HepG2 (cell line): ENCODE measurements around the gene TIMM9. TPM values are rescaled to one million over a fixed set of nuclear protein-coding genes. Genes with fewer than 3 reads are reported as not detected.

Experiments
- AHR ChIP-seq: IDR thresholded peaks from 2 replicates; pipeline ENCODE4 v1.6.1; 2018; ENCODE audit warnings: missing genetic modification reagents, missing compliant biosample characterization
- BCL3 ChIP-seq: sonication (generic); formaldehyde crosslinking; IDR thresholded peaks from 2 replicates; pipeline ENCODE4 v1.5.1; 2020; ENCODE audit warnings: mild to moderate bottlenecking, missing genetic modification reagents, moderate library complexity
- FOSL1 ChIP-seq: sonication (generic); formaldehyde crosslinking; IDR thresholded peaks from 2 replicates; pipeline ENCODE4 v1.9.0; 2021; ENCODE audit warnings: missing genetic modification reagents, borderline replicate concordance
- GATAD2A ChIP-seq: IDR thresholded peaks from 2 replicates; pipeline ENCODE4 v1.6.1; 2016
- ISL2 ChIP-seq: sonication (generic); formaldehyde crosslinking; IDR thresholded peaks from 2 replicates; pipeline ENCODE4 v1.5.0; 2020; ENCODE audit warnings: missing genetic modification reagents
- NCOA1 ChIP-seq: sonication (generic); formaldehyde crosslinking; IDR thresholded peaks from 2 replicates; pipeline ENCODE4 v1.9.0; 2021; ENCODE audit warnings: missing genetic modification reagents
- PRMT3 ChIP-seq: sonication (generic); formaldehyde crosslinking; IDR thresholded peaks from 2 replicates; pipeline ENCODE4 v1.8.1; 2022; ENCODE audit warnings: low read depth, mild to moderate bottlenecking, moderate library complexity, missing genetic modification reagents, borderline replicate concordance
- XBP1 ChIP-seq: sonication (generic); formaldehyde crosslinking; IDR thresholded peaks from 2 replicates; pipeline ENCODE4 v1.5.0; 2020; ENCODE audit warnings: missing genetic modification reagents
- YEATS4 ChIP-seq: sonication (generic); formaldehyde crosslinking; IDR thresholded peaks from 2 replicates; pipeline ENCODE4 v1.4.0; 2020; ENCODE audit warnings: missing genetic modification reagents, borderline replicate concordance
- ZNF318 ChIP-seq: sonication (generic); formaldehyde crosslinking; IDR thresholded peaks from 2 replicates; pipeline ENCODE4 v1.4.0; 2020; ENCODE audit warnings: mild to moderate bottlenecking, missing genetic modification reagents
- ZNF343 ChIP-seq: sonication (generic); formaldehyde crosslinking; IDR thresholded peaks from 2 replicates; pipeline ENCODE4 v1.4.0; 2020; ENCODE audit warnings: mild to moderate bottlenecking, missing genetic modification reagents
- ZNF589 ChIP-seq: sonication (generic); formaldehyde crosslinking; conservative IDR thresholded peaks from 2 replicates; pipeline ENCODE4 v1.8.0; 2022; ENCODE audit warnings: mild to moderate bottlenecking, moderate library complexity, missing genetic modification reagents
- ZNF709 ChIP-seq: sonication (generic); formaldehyde crosslinking; IDR thresholded peaks from 2 replicates; pipeline ENCODE4 v1.5.0; 2020; ENCODE audit warnings: mild to moderate bottlenecking, missing genetic modification reagents
- polyA plus RNA-seq, 8 experiments: library from polyadenylated mRNA; depleted of rRNA in 3 of 8; stranded (reverse) in 7 of 8; unstranded in 1 of 8; fragments of >200 nt; fragmentation: Illumina TruSeq in 4 of 8; extraction: Trizol in 4 of 8; gene quantifications; 2 replicates each; pipeline versions ENCODE4 v1.2.1 to v1.2.3, GENCODE V29; 2011 to 2016; ENCODE audit warnings: low read depth in 4 of 8, missing spikeins in 1 of 8, mixed read lengths in 1 of 8; ENCODE audit not compliant: insufficient read depth in 1 of 8
- total RNA-seq, 5 experiments: library from RNA; depleted of rRNA; stranded (reverse); fragments of >200 nt; fragmentation: Illumina TruSeq; extraction: Trizol; gene quantifications; 2 replicates each; pipeline ENCODE4 v1.2.3, GENCODE V29; 2016; ENCODE audit warnings: low read depth in 1 of 5
- TF ChIP-seq, protein P1 (sequence below): sonication (generic); formaldehyde crosslinking; IDR thresholded peaks from 2 replicates; pipeline ENCODE4 v1.8.0; 2022; ENCODE audit warnings: low read depth, missing genetic modification reagents
- TF ChIP-seq, protein P2 (sequence below): conservative IDR thresholded peaks from 2 replicates; pipeline ENCODE4 v1.6.1; 2018; ENCODE audit warnings: missing genetic modification reagents

TIMM9 gene
- total and polyA plus RNA-seq, 2 of the 13 experiments (the other 11 are each of a cell fraction or from before 2014, with no cell fraction given): 30.5 to 42.5 TPM

GRCh38 chr14:58395812-58396788, 31.2 kb downstream of the TIMM9 start, which contains the start of gene TOMM20L (continued):
- TF ChIP-seq PRMT3 (CRISPR knock-in tag) (peak; percentile 82; the same call in 1 of the 2 replicates), NCOA1 (CRISPR knock-in tag) (no peak), ZNF709 (CRISPR knock-in tag) (peak; percentile 60; the same call in 1 of the 2 replicates), FOSL1 (CRISPR knock-in tag) (0 out of 2 replicates have a peak, but pooled peaks have one; percentile 20), ZNF318 (CRISPR knock-in tag) (no peak), BCL3 (CRISPR knock-in tag) (peak; percentile 77; the same call in 1 of the 2 replicates), ZNF589 (CRISPR knock-in tag) (0 out of 2 replicates have a peak, but pooled peaks have one; percentile 35), AHR (CRISPR knock-in tag) (0 out of 2 replicates have a peak, but pooled peaks have one; percentile 7), GATAD2A (CRISPR knock-in tag) (0 out of 2 replicates have a peak, but pooled peaks have one; percentile 1), ISL2 (CRISPR knock-in tag) (0 out of 2 replicates have a peak, but pooled peaks have one; percentile 36), XBP1 (CRISPR knock-in tag) (no peak), YEATS4 (peak; percentile 35; the same call in 1 of the 2 replicates), ZNF343 (peak; percentile 92)
- TF ChIP-seq, protein P1, sequence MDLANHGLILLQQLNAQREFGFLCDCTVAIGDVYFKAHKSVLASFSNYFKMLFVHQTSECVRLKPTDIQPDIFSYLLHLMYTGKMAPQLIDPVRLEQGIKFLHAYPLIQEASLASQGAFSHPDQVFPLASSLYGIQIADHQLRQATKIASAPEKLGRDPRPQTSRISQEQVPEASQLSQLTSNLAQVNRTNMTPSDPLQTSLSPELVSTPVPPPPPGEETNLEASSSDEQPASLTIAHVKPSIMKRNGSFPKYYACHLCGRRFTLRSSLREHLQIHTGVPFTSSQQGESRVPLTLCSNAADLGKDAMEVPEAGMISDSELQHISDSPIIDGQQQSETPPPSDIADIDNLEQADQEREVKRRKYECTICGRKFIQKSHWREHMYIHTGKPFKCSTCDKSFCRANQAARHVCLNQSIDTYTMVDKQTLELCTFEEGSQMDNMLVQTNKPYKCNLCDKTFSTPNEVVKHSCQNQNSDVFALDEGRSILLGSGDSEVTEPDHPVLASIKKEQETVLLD (CRISPR knock-in tag): 0 out of 2 replicates have a peak, but pooled peaks have one; percentile 34
- TF ChIP-seq, protein P2, sequence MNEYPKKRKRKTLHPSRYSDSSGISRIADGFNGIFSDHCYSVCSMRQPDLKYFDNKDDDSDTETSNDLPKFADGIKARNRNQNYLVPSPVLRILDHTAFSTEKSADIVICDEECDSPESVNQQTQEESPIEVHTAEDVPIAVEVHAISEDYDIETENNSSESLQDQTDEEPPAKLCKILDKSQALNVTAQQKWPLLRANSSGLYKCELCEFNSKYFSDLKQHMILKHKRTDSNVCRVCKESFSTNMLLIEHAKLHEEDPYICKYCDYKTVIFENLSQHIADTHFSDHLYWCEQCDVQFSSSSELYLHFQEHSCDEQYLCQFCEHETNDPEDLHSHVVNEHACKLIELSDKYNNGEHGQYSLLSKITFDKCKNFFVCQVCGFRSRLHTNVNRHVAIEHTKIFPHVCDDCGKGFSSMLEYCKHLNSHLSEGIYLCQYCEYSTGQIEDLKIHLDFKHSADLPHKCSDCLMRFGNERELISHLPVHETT (CRISPR knock-in tag): 0 out of 2 replicates have a peak, but pooled peaks have one; percentile 13
